ENCODE measurements around the gene SOCS3.
"Not testable (repeated sequence)": the region's sequence is repeated elsewhere in the genome, so short reads cannot be mapped to it uniquely, and the experiment has no call there.

The SOCS3 gene

GRCh38 chr17:78338486-78339259 is 21.2 kb downstream of the SOCS3 start:
- H3K4me3 ChIP-seq (ENCODE audit: low read depth, low read length): no peak overlapping the region
- no peak for DNase-seq (ENCODE audit: low read depth)

GRCh38 chr17:78337244-78338109 is 22.4 kb downstream of the SOCS3 start:
- peak; percentile 92 for DNase-seq (ENCODE audit: low read depth)
- no peak overlapping the region for H3K4me3 ChIP-seq (ENCODE audit: low read depth, low read length)

- no peak overlapping the region for H3K4me3 ChIP-seq (ENCODE audit: low read depth, low read length)
- DNase-seq (ENCODE audit: low read depth): no peak
These were observed 24.7 kb downstream of the SOCS3 start for GRCh38 chr17:78335209-78335608.

GRCh38 chr17:78332991-78333390 is 26.9 kb downstream of the SOCS3 start:
- no peak for DNase-seq (ENCODE audit: low read depth)

GRCh38 chr17:78331355-78331754 is 28.5 kb downstream of the SOCS3 start:
- not testable (repeated sequence) for DNase-seq (ENCODE audit: low read depth); H3K4me3 ChIP-seq (ENCODE audit: low read depth, low read length)

More at GRCh38 chr17:78332991-78333390, 26.9 kb downstream of the SOCS3 start:
- no peak overlapping the region for H3K4me3 ChIP-seq (ENCODE audit: low read depth, low read length)

- no peak overlapping the region for H3K4me3 ChIP-seq (ENCODE audit: low read depth, low read length)
- no peak for DNase-seq (ENCODE audit: low read depth)
These were observed 29.2 kb downstream of the SOCS3 start for GRCh38 chr17:78330570-78331224.

GRCh38 chr17:78329263-78330059 is 30.4 kb downstream of the SOCS3 start:
- no peak overlapping the region for H3K4me3 ChIP-seq (ENCODE audit: low read depth, low read length)
- no peak for DNase-seq (ENCODE audit: low read depth)

GRCh38 chr17:78327880-78328279 is 32.0 kb downstream of the SOCS3 start:
- no peak overlapping the region for H3K4me3 ChIP-seq (ENCODE audit: low read depth, low read length)
- no peak for DNase-seq (ENCODE audit: low read depth)

GRCh38 chr17:78325076-78325687 is 34.7 kb downstream of the SOCS3 start:
- DNase-seq (ENCODE audit: low read depth): peak; percentile 55
- H3K4me3 ChIP-seq (ENCODE audit: low read depth, low read length): no peak overlapping the region

- H3K4me3 ChIP-seq (ENCODE audit: low read depth, low read length): no peak overlapping the region
- DNase-seq (ENCODE audit: low read depth): peak; percentile 82
These were observed 35.3 kb downstream of the SOCS3 start for GRCh38 chr17:78324391-78325075.

- DNase-seq (ENCODE audit: low read depth): no peak
- H3K4me3 ChIP-seq (ENCODE audit: low read depth, low read length): no peak overlapping the region
These were observed 36.0 kb downstream of the SOCS3 start for GRCh38 chr17:78323826-78324390.

- peak; percentile 86 for DNase-seq (ENCODE audit: low read depth)
- H3K4me3 ChIP-seq (ENCODE audit: low read depth, low read length): no peak overlapping the region
These were observed 36.9 kb downstream of the SOCS3 start for GRCh38 chr17:78322858-78323455.

GRCh38 chr17:78322327-78322857 is 37.5 kb downstream of the SOCS3 start:
- no peak overlapping the region for H3K4me3 ChIP-seq (ENCODE audit: low read depth, low read length)
- no peak for DNase-seq (ENCODE audit: low read depth)

GRCh38 chr17:78318843-78319242 is 41.0 kb downstream of the SOCS3 start:
- no peak for DNase-seq (ENCODE audit: low read depth)
- no peak overlapping the region for H3K4me3 ChIP-seq (ENCODE audit: low read depth, low read length)

- H3K4me3 ChIP-seq (ENCODE audit: low read depth, low read length): no peak overlapping the region
- DNase-seq (ENCODE audit: low read depth): no peak
These were observed 41.5 kb downstream of the SOCS3 start for GRCh38 chr17:78318407-78318806.

GRCh38 chr17:78317794-78318400 is 42.0 kb downstream of the SOCS3 start:
- no peak for DNase-seq (ENCODE audit: low read depth)
- no peak overlapping the region for H3K4me3 ChIP-seq (ENCODE audit: low read depth, low read length)
